H9 (cell line): Measurements from ENCODE around the gene IGF1R. TPM values are rescaled to one million over a fixed set of nuclear protein-coding genes. Genes with fewer than 3 reads are reported as not detected.

Source experiments
- DNase-seq: peaks from one replicate; pipeline ENCODE4 v3.0.0-alpha.2; 2017
- H2AFZ ChIP-seq: one replicate; pipeline ENCODE4 v1.6.1; 2013; ENCODE audit warnings: mild to moderate bottlenecking, low read length, control low read depth, moderate library complexity
- H2AK5ac ChIP-seq: 2 replicates; pipeline ENCODE4 v1.6.1; 2013; ENCODE audit warnings: low read length, control low read depth, mixed read lengths; ENCODE audit not compliant: insufficient read length
- H2BK120ac ChIP-seq: one replicate; pipeline ENCODE4 v1.6.1; 2013; ENCODE audit warnings: low read depth, mild to moderate bottlenecking, low read length, control low read depth, inconsistent platforms; ENCODE audit not compliant: poor library complexity, severe bottlenecking
- H2BK12ac ChIP-seq: 2 replicates; pipeline ENCODE4 v1.6.1; 2013; ENCODE audit warnings: low read length, control low read depth, mixed read lengths, low read depth; ENCODE audit not compliant: insufficient read length
- H2BK15ac ChIP-seq: 2 replicates; pipeline ENCODE4 v1.6.1; 2013; ENCODE audit warnings: low read depth, low read length, control low read depth
- H2BK20ac ChIP-seq: one replicate; pipeline ENCODE4 v1.6.1; 2013; ENCODE audit warnings: low read depth, mild to moderate bottlenecking, low read length, control low read depth, inconsistent platforms; ENCODE audit not compliant: poor library complexity, severe bottlenecking
- H2BK5ac ChIP-seq: 2 replicates; pipeline ENCODE4 v1.6.1; 2013; ENCODE audit warnings: low read length, control low read depth, mixed read lengths; ENCODE audit not compliant: insufficient read length
- H3K14ac ChIP-seq: 2 replicates; pipeline ENCODE4 v1.6.1; 2013; ENCODE audit warnings: low read length, control low read depth; ENCODE audit not compliant: insufficient read depth
- H3K18ac ChIP-seq: 2 replicates; pipeline ENCODE4 v1.6.1; 2013; ENCODE audit warnings: low read depth, mild to moderate bottlenecking, mixed read lengths, low read length, control low read depth; ENCODE audit not compliant: insufficient read length
- H3K23ac ChIP-seq: 2 replicates; pipeline ENCODE4 v1.6.1; 2013; ENCODE audit warnings: low read length, control low read depth, mixed read lengths, low read depth; ENCODE audit not compliant: insufficient read length
- H3K23me2 ChIP-seq: 2 replicates; pipeline ENCODE4 v1.6.1; 2013; ENCODE audit warnings: low read depth, mild to moderate bottlenecking, mixed read lengths, low read length, control low read depth; ENCODE audit not compliant: insufficient read length, poor library complexity, severe bottlenecking
- H3K27ac ChIP-seq: 2 replicates; pipeline ENCODE4 v1.5.1; 2013; ENCODE audit warnings: low read length, control low read depth, mixed read lengths, low read depth; ENCODE audit not compliant: insufficient read length
- H3K27me3 ChIP-seq: 2 replicates; pipeline ENCODE4 v1.6.1; 2013; ENCODE audit warnings: low read length, control low read depth, inconsistent platforms; ENCODE audit not compliant: insufficient read depth
- H3K4ac ChIP-seq: 2 replicates; pipeline ENCODE4 v1.6.1; 2013; ENCODE audit warnings: low read depth, mild to moderate bottlenecking, control low read depth, inconsistent platforms, low read length, moderate library complexity
- H3K4me1 ChIP-seq: 2 replicates; pipeline ENCODE4 v1.6.1; 2013; ENCODE audit warnings: low read length, control low read depth, inconsistent platforms; ENCODE audit not compliant: insufficient read depth
- H3K4me2 ChIP-seq: 2 replicates; pipeline ENCODE4 v1.6.1; 2013; ENCODE audit warnings: low read length, control low read depth, mixed read lengths; ENCODE audit not compliant: insufficient read length, insufficient read depth
- H3K56ac ChIP-seq: 2 replicates; pipeline ENCODE4 v1.6.1; 2013; ENCODE audit warnings: low read depth, mild to moderate bottlenecking, mixed read lengths, low read length, control low read depth; ENCODE audit not compliant: insufficient read length
- H3K79me1 ChIP-seq: 2 replicates; pipeline ENCODE4 v1.6.1; 2013; ENCODE audit warnings: low read depth, mild to moderate bottlenecking, moderate library complexity, low read length, control low read depth, inconsistent platforms; ENCODE audit not compliant: insufficient read depth, poor library complexity, severe bottlenecking
- H3K79me2 ChIP-seq: 2 replicates; pipeline ENCODE4 v1.6.1; 2013; ENCODE audit warnings: low read length, control low read depth, inconsistent platforms; ENCODE audit not compliant: insufficient read depth
- H3K9ac ChIP-seq: 2 replicates; pipeline ENCODE4 v1.6.1; 2013; ENCODE audit warnings: low read length, control low read depth, mixed read lengths; ENCODE audit not compliant: insufficient read length; ENCODE audit errors: extremely low read depth
- H3K9me3 ChIP-seq: one replicate; pipeline ENCODE4 v1.6.1; 2013; ENCODE audit warnings: low read depth, low read length, inconsistent platforms; ENCODE audit not compliant: control insufficient read depth
- H3T11ph ChIP-seq: one replicate; pipeline ENCODE4 v1.6.1; 2013; ENCODE audit warnings: mild to moderate bottlenecking, low read length, control low read depth, inconsistent platforms
- H4K20me1 ChIP-seq: one replicate; pipeline ENCODE4 v1.6.1; 2013; ENCODE audit not compliant: control insufficient read depth, insufficient read length, insufficient read depth
- H4K5ac ChIP-seq: 2 replicates; pipeline ENCODE4 v1.6.1; 2013; ENCODE audit warnings: low read depth, mild to moderate bottlenecking, mixed read lengths, low read length, control low read depth; ENCODE audit not compliant: insufficient read length
- H4K8ac ChIP-seq: replicated peaks from 2 replicates; pipeline ENCODE4 v1.6.1; 2013; ENCODE audit warnings: low read length, control low read depth, mixed read lengths, low read depth; ENCODE audit not compliant: insufficient read length
- H4K91ac ChIP-seq: 2 replicates; pipeline ENCODE4 v1.6.1; 2013; ENCODE audit warnings: low read depth, mild to moderate bottlenecking, moderate library complexity, mixed read lengths, low read length, control low read depth; ENCODE audit not compliant: insufficient read length
- H3K27ac Mint-ChIP-seq, 3 experiments: 2 replicates in 2 of 3; 3 replicates in 1 of 3; pipeline ENCODE4 v1.8.0; 2020 to 2021; ENCODE audit warnings: mixed read lengths in 3 of 3, mild to moderate bottlenecking in 1 of 3, moderate library complexity in 1 of 3
- H3K27me3 Mint-ChIP-seq: 2 replicates; pipeline ENCODE4 v1.8.0; 2021; ENCODE audit warnings: low read depth, mild to moderate bottlenecking, moderate library complexity, mixed read lengths
- H3K36me3 Mint-ChIP-seq, 3 experiments: 2 replicates in 2 of 3; 3 replicates in 1 of 3; pipeline ENCODE4 v1.8.0; 2020 to 2021; ENCODE audit warnings: low read depth in 3 of 3, mixed read lengths in 3 of 3; ENCODE audit not compliant: insufficient read depth in 1 of 3
- H3K4me1 Mint-ChIP-seq, 2 experiments: 2 replicates each; pipeline ENCODE4 v1.8.0; 2020; ENCODE audit warnings: mixed read lengths in 2 of 2
- H3K4me3 Mint-ChIP-seq, 2 experiments: 2 replicates in 1 of 2; 3 replicates in 1 of 2; pipeline ENCODE4 v1.8.0; 2020 to 2021; ENCODE audit warnings: mild to moderate bottlenecking in 2 of 2, mixed read lengths in 2 of 2, moderate library complexity in 1 of 2
- H3K9me3 Mint-ChIP-seq, 2 experiments: 2 replicates in 1 of 2; 3 replicates in 1 of 2; pipeline ENCODE4 v1.8.0; 2020; ENCODE audit warnings: mild to moderate bottlenecking in 2 of 2, mixed read lengths in 2 of 2, moderate library complexity in 1 of 2
- WGBS: extraction: QIAGEN DNeasy Blood & Tissue Kit; methylation state at CpG from one replicate; pipeline ENCODE4 v1.1.7; 2013; ENCODE audit warnings: missing lambda C conversion rate, low lambda C conversion rate, mixed read lengths; ENCODE audit not compliant: insufficient read length; ENCODE audit errors: extremely low coverage; 5-methylcytosine and 5-hydroxymethylcytosine counted together
- total RNA-seq: library from RNA; stranded (reverse); gene quantifications from 2 replicates; pipeline ENCODE4 v1.2.1, GENCODE V29; 2021
- TF ChIP-seq, protein P1 (sequence below): fragments of 200-600 bp; sonication (generic); conservative IDR thresholded peaks from 3 replicates; pipeline ENCODE4 v1.8.0; 2021; ENCODE audit warnings: antibody characterized with exemption, mild to moderate bottlenecking

IGF1R gene
- total RNA-seq, 1 experiment from 2014 or later, result 70.0 TPM

DNA sequence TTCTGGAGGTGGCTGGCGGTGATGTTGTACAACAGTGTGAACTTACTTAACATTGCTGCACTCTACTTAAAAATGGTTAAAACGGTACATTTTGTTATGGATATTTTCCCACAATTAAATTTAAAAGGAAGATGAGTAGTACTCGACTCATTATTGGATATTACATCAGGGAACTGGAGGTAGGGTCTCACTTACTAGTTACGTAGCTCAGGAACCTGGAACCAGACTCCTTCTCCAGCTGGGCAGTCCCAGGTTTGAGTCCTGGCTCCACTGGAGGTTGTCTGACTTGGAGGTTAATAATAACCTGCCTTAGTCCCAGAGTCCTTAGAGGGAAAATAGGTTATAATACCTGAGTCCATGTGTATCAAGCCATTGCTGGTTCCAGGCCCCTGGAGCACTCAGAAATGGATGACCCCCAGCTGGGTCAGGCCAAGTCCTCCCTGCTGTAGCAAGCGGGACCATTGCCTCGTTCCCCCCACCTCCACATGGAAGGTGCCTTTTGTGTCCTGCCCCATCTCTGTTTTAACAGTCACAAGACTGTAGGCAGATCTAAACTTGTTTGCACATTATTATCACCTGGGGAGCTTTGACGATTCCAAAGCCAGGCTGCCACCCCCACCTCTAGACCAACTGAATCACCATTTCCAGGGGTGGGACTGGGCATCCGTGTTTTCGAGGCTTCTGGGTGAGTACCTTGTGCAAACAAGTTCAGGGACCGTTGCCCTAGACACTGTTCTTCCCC, 126.6 kb downstream of the IGF1R start:
- Mint-ChIP-seq H3K27me3 (no peaks in the 10 kb centered on the region), H3K27ac (no peak overlapping the region; a peak in 1 of 7 replicates), H3K4me3 (no peak overlapping the region), H3K4me1 (peaks cover 79 to 81% of the 10 kb centered on the region in 2 experiments), H3K9me3 (no peaks in the 10 kb centered on the region), H3K36me3 (no peaks in the 10 kb centered on the region)
- H4K20me1 ChIP-seq, result no peaks in the 10 kb centered on the region
- H2BK15ac ChIP-seq, result no peak overlapping the region
- H3K4ac ChIP-seq, result no peak overlapping the region
- no peak overlapping the region for H4K8ac ChIP-seq
- peaks cover 33% of the 10 kb centered on the region; the same call in 1 of the 2 replicates for H3K79me2 ChIP-seq
- H4K5ac ChIP-seq, result no peak overlapping the region
- H3K27me3 ChIP-seq, result no peaks in the 10 kb centered on the region
- H3K56ac ChIP-seq, result no peak overlapping the region
- H3T11ph ChIP-seq, result no peak overlapping the region
- no peak overlapping the region for H2BK12ac ChIP-seq
- H2BK20ac ChIP-seq, result no peak overlapping the region
- no CpG with 5 or more reads among the region's 10 CpGs for WGBS
- H3K4me1 ChIP-seq, result peaks cover 24% of the 10 kb centered on the region; the same call in 1 of the 2 replicates
- H3K4me2 ChIP-seq, result no peak overlapping the region
- no peak overlapping the region for H2BK5ac ChIP-seq
- no peak overlapping the region for H3K23ac ChIP-seq
- peaks cover 9% of the 10 kb centered on the region for H3K79me1 ChIP-seq
- DNase-seq, result no peak
- no peak overlapping the region for H3K9ac ChIP-seq
- H3K9me3 ChIP-seq, result no peaks in the 10 kb centered on the region
- H3K18ac ChIP-seq, result no peak overlapping the region
- no peak overlapping the region for H3K27ac ChIP-seq
- H2BK120ac ChIP-seq, result no peak overlapping the region
- H3K23me2 ChIP-seq, result no peaks in the 10 kb centered on the region
- TF ChIP-seq, protein P1, sequence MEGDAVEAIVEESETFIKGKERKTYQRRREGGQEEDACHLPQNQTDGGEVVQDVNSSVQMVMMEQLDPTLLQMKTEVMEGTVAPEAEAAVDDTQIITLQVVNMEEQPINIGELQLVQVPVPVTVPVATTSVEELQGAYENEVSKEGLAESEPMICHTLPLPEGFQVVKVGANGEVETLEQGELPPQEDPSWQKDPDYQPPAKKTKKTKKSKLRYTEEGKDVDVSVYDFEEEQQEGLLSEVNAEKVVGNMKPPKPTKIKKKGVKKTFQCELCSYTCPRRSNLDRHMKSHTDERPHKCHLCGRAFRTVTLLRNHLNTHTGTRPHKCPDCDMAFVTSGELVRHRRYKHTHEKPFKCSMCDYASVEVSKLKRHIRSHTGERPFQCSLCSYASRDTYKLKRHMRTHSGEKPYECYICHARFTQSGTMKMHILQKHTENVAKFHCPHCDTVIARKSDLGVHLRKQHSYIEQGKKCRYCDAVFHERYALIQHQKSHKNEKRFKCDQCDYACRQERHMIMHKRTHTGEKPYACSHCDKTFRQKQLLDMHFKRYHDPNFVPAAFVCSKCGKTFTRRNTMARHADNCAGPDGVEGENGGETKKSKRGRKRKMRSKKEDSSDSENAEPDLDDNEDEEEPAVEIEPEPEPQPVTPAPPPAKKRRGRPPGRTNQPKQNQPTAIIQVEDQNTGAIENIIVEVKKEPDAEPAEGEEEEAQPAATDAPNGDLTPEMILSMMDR, result no peak
- H2AFZ ChIP-seq, result no peak overlapping the region
- H3K14ac ChIP-seq, result no peak overlapping the region
- H2AK5ac ChIP-seq, result no peak overlapping the region
- no peak overlapping the region for H4K91ac ChIP-seq
